OCI-LY7 (cell line): ENCODE results near the gene TRIM41.

Source experiments
- CTCF ChIP-seq: fragments of 200-600 bp; sonication (generic); conservative IDR thresholded peaks from 2 replicates; pipeline ENCODE4 v1.5.1; 2014; ENCODE audit warnings: mild to moderate bottlenecking, antibody characterized with exemption, low read length, moderate library complexity, mixed read lengths
- EZH2phosphoT487 ChIP-seq: fragments of 200-600 bp; sonication (generic); IDR thresholded peaks from 2 replicates; pipeline ENCODE4 v1.6.1; 2018; ENCODE audit warnings: low read depth, borderline replicate concordance, mild to moderate bottlenecking, mixed run types, antibody characterized with exemption, low read length, moderate library complexity, mixed read lengths

DNA sequence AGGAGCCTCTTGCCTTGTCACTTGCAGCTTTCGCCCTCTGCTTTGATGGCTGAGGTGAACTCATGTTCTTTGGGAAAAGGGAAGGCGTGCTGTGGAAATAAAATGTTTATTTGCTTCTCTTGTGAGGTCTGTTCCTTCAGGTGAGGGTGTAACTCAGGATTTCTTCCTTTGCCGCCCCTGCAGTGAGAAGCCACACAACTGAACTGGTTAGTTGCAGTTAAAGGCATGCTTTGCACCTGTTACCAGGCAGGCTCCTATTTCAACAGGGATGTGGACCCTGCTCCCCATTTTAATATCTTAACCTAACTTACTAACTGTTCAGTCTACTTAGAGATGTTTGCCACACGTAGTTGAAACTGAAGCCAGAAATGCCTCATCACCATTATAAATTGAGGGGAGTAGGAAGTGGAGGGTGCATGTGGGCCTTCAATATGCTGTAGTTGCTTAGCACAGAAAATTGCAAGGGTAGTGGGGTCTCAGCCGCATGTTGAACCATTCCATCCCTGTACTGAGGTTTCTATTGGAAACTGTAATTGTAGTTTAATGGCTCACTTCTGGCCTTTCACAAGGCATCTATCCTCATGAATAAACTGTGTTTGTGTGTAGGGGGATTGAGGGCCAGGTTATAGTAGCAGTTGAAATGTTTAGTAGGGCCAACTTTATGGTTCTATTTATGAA is 12.7 kb downstream of the TRIM41 start:
- TF ChIP-seq CTCF (no peak), EZH2phosphoT487 (no peak)
